Trophoblast cell (in vitro differentiated cells and primary cell): Measurements from ENCODE around the gene TLCD1.

Source experiments
- DNase-seq, 2 donors: peaks; one replicate each; pipeline ENCODE4 v3.0.0-alpha.2; 2016
- H2AFZ ChIP-seq: 2 replicates; pipeline ENCODE4 v1.6.1; 2013; ENCODE audit warnings: low read length, moderate library complexity, mild to moderate bottlenecking; ENCODE audit not compliant: insufficient read depth, poor library complexity
- H2AK5ac ChIP-seq: 2 replicates; pipeline ENCODE4 v1.6.1; 2013; ENCODE audit warnings: mild to moderate bottlenecking, low read length
- H2BK120ac ChIP-seq: 2 replicates; pipeline ENCODE4 v1.6.1; 2013; ENCODE audit warnings: low read length, mild to moderate bottlenecking, moderate library complexity; ENCODE audit not compliant: insufficient read depth, poor library complexity
- H2BK12ac ChIP-seq: 2 replicates; pipeline ENCODE4 v1.6.1; 2013; ENCODE audit warnings: mild to moderate bottlenecking, low read length, moderate library complexity
- H2BK5ac ChIP-seq: 2 replicates; pipeline ENCODE4 v1.6.1; 2013; ENCODE audit warnings: low read length, low read depth, moderate library complexity, mild to moderate bottlenecking; ENCODE audit not compliant: poor library complexity
- H3K14ac ChIP-seq: 2 replicates; pipeline ENCODE4 v1.6.1; 2013; ENCODE audit warnings: mild to moderate bottlenecking, low read length
- H3K18ac ChIP-seq: 2 replicates; pipeline ENCODE4 v1.6.1; 2013; ENCODE audit warnings: mild to moderate bottlenecking, low read length
- H3K23ac ChIP-seq: 2 replicates; pipeline ENCODE4 v1.6.1; 2013; ENCODE audit warnings: low read length
- H3K27ac ChIP-seq: 2 replicates; pipeline ENCODE4 v1.5.1; 2013; ENCODE audit warnings: low read depth, mild to moderate bottlenecking, inconsistent platforms, low read length, moderate library complexity
- H3K27me3 ChIP-seq: 2 replicates; pipeline ENCODE4 v1.6.1; 2013; ENCODE audit warnings: inconsistent platforms, mild to moderate bottlenecking, low read length, moderate library complexity; ENCODE audit not compliant: insufficient read depth
- H3K36me3 ChIP-seq, 2 experiments: 1 replicate in 1 of 2; 2 replicates in 1 of 2; pipeline ENCODE4 v1.6.1; 2013; ENCODE audit warnings: low read length in 2 of 2, mild to moderate bottlenecking in 2 of 2, moderate library complexity in 1 of 2; ENCODE audit not compliant: insufficient read depth in 2 of 2, control insufficient read depth in 1 of 2
- H3K4ac ChIP-seq: 2 replicates; pipeline ENCODE4 v1.6.1; 2013; ENCODE audit warnings: low read depth, mild to moderate bottlenecking, low read length, moderate library complexity
- H3K4me1 ChIP-seq, 2 experiments: 1 replicate in 1 of 2; 2 replicates in 1 of 2; pipeline ENCODE4 v1.6.1; 2013; ENCODE audit warnings: low read length in 2 of 2, mild to moderate bottlenecking in 2 of 2, moderate library complexity in 1 of 2; ENCODE audit not compliant: insufficient read depth in 2 of 2, control insufficient read depth in 1 of 2
- H3K4me2 ChIP-seq: 2 replicates; pipeline ENCODE4 v1.6.1; 2013; ENCODE audit warnings: inconsistent platforms, mild to moderate bottlenecking, low read length, moderate library complexity
- H3K4me3 ChIP-seq: 2 replicates; pipeline ENCODE4 v1.5.1; 2013; ENCODE audit warnings: mild to moderate bottlenecking, low read depth, low read length, inconsistent platforms
- H3K79me1 ChIP-seq: one replicate; pipeline ENCODE4 v1.6.1; 2013; ENCODE audit warnings: low read length
- H3K79me2 ChIP-seq: 2 replicates; pipeline ENCODE4 v1.6.1; 2013; ENCODE audit warnings: low read length, mild to moderate bottlenecking; ENCODE audit not compliant: control insufficient read depth, insufficient read depth, poor library complexity
- H3K9ac ChIP-seq: 2 replicates; pipeline ENCODE4 v1.6.1; 2013; ENCODE audit warnings: mild to moderate bottlenecking, low read length
- H3K9me3 ChIP-seq: 2 replicates; pipeline ENCODE4 v1.6.1; 2013; ENCODE audit warnings: low read depth, mild to moderate bottlenecking, control low read depth, inconsistent platforms, low read length; ENCODE audit not compliant: insufficient read depth
- H4K12ac ChIP-seq: 2 replicates; pipeline ENCODE4 v1.6.1; 2013; ENCODE audit warnings: low read depth, mild to moderate bottlenecking, low read length, moderate library complexity
- H4K8ac ChIP-seq: 2 replicates; pipeline ENCODE4 v1.6.1; 2013; ENCODE audit warnings: low read depth, mild to moderate bottlenecking, low read length, moderate library complexity
- H4K91ac ChIP-seq: one replicate; pipeline ENCODE4 v1.6.1; 2013; ENCODE audit warnings: low read depth, mild to moderate bottlenecking, low read length, moderate library complexity
- WGBS: extraction: QIAGEN DNeasy Blood & Tissue Kit; methylation state at CpG from one replicate; pipeline ENCODE4 v1.1.7; 2013; ENCODE audit warnings: missing lambda C conversion rate; ENCODE audit not compliant: insufficient read length, insufficient coverage; ENCODE audit errors: extremely low coverage; 5-methylcytosine and 5-hydroxymethylcytosine counted together

Gene TLCD1

GRCh38 chr17:28734712-28735241 lies 8.7 kb upstream of the TLCD1 start:
- H2AFZ ChIP-seq = no peak overlapping the region
- no peak overlapping the region for H4K12ac ChIP-seq
- H2AK5ac ChIP-seq = no peak overlapping the region
- no peak overlapping the region for H3K23ac ChIP-seq
- no peak overlapping the region for H2BK120ac ChIP-seq
- H3K9ac ChIP-seq = no peak overlapping the region
- peaks cover 2 to 3% of the 10 kb centered on the region in 2 experiments for H3K36me3 ChIP-seq
- no CpG with 5 or more reads among the region's 10 CpGs for WGBS
- H3K4me3 ChIP-seq = no peak overlapping the region
- no peak overlapping the region for H3K4ac ChIP-seq
- no peak for DNase-seq
- H3K4me1 ChIP-seq = peaks cover 13 to 18% of the 10 kb centered on the region in 2 experiments
- H4K8ac ChIP-seq = no peak overlapping the region
- H3K9me3 ChIP-seq = peaks cover 6% of the 10 kb centered on the region
- no peak overlapping the region for H4K91ac ChIP-seq
- H3K27me3 ChIP-seq = no peaks in the 10 kb centered on the region
- no peak overlapping the region for H2BK12ac ChIP-seq
- H3K4me2 ChIP-seq = no peak overlapping the region
- no peak overlapping the region for H2BK5ac ChIP-seq
- H3K27ac ChIP-seq = no peak overlapping the region
- H3K18ac ChIP-seq = no peak overlapping the region
- H3K14ac ChIP-seq = no peak overlapping the region
- no peaks in the 10 kb centered on the region for H3K79me2 ChIP-seq
- H3K79me1 ChIP-seq = peaks cover 3% of the 10 kb centered on the region

GRCh38 chr17:28733346-28733745 lies 7.3 kb upstream of the TLCD1 start:
- Histone ChIP-seq H4K91ac (no peak overlapping the region), H3K4me2 (no peak overlapping the region), H3K4ac (no peak overlapping the region), H3K9me3 (peaks cover 6% of the 10 kb centered on the region), H2BK12ac (no peak overlapping the region), H3K36me3 (peaks cover 2 to 3% of the 10 kb centered on the region in 2 experiments), H3K9ac (no peak overlapping the region), H3K23ac (no peak overlapping the region), H3K14ac (no peak overlapping the region), H2BK120ac (no peak overlapping the region), H3K4me3 (no peak overlapping the region), H3K79me1 (peaks cover 4% of the 10 kb centered on the region), H3K4me1 (peaks cover 5 to 13% of the 10 kb centered on the region in 2 experiments), H2AK5ac (no peak overlapping the region), H2BK5ac (no peak overlapping the region), H4K12ac (no peak overlapping the region), H3K27ac (no peak overlapping the region), H3K79me2 (peaks cover 2% of the 10 kb centered on the region), H3K27me3 (no peaks in the 10 kb centered on the region), H3K18ac (no peak overlapping the region), H4K8ac (no peak overlapping the region), H2AFZ (no peak overlapping the region)
- no CpG with 5 or more reads among the region's 1 CpG for WGBS
- DNase-seq = no peak

- Histone ChIP-seq H4K12ac (no peak overlapping the region), H3K9me3 (no peaks in the 10 kb centered on the region), H2BK120ac (no peak overlapping the region), H3K9ac (no peak overlapping the region), H3K79me1 (peaks cover 28% of the 10 kb centered on the region), H3K4me3 (no peak overlapping the region), H3K79me2 (peaks cover 10% of the 10 kb centered on the region), H3K18ac (no peak overlapping the region), H2BK5ac (no peak overlapping the region), H3K14ac (no peak overlapping the region), H3K4me1 (peaks cover 7 to 8% of the 10 kb centered on the region in 2 experiments), H3K4ac (no peak overlapping the region), H3K23ac (no peak overlapping the region), H4K91ac (no peak overlapping the region), H2BK12ac (no peak overlapping the region), H4K8ac (no peak overlapping the region), H2AFZ (no peak overlapping the region), H3K36me3 (peaks cover 3% of the 10 kb centered on the region in 2 experiments), H2AK5ac (no peak overlapping the region), H3K27ac (no peak overlapping the region), H3K27me3 (no peaks in the 10 kb centered on the region), H3K4me2 (no peak overlapping the region)
- DNase-seq = no peak
- WGBS = 100% methylated on average over 2 of the region's 11 CpGs
These were observed 3.9 kb upstream of the TLCD1 start for GRCh38 chr17:28729950-28730330.

- Histone ChIP-seq H3K79me1 (peaks cover 28% of the 10 kb centered on the region), H3K27ac (peak within 1 kb of the TSS; percentile 86), H4K91ac (peak within 1 kb of the TSS; percentile 78), H3K18ac (peak within 1 kb of the TSS; percentile 88), H2AFZ (peak within 1 kb of the TSS; percentile 68), H3K14ac (peak within 1 kb of the TSS; percentile 79), H3K9ac (peak within 1 kb of the TSS; percentile 88), H2BK5ac (peak within 1 kb of the TSS; percentile 90), H3K4me3 (peak within 1 kb of the TSS; percentile 77), H3K9me3 (no peaks in the 10 kb centered on the region), H2BK120ac (peak within 1 kb of the TSS; percentile 92), H4K12ac (peak within 1 kb of the TSS; percentile 93), H3K36me3 (peaks cover 8 to 12% of the 10 kb centered on the region in 2 experiments), H2AK5ac (peak within 1 kb of the TSS; percentile 25), H3K4ac (peak within 1 kb of the TSS; percentile 71), H3K27me3 (no peaks in the 10 kb centered on the region), H3K23ac (no peak within 1 kb of the TSS), H3K79me2 (peaks cover 10% of the 10 kb centered on the region), H3K4me1 (peaks cover 11% of the 10 kb centered on the region in 2 experiments), H4K8ac (peak within 1 kb of the TSS; percentile 92), H3K4me2 (peak within 1 kb of the TSS; percentile 94), H2BK12ac (peak within 1 kb of the TSS; percentile 25)
- peak; percentile 97 to 99 for DNase-seq
- no CpG with 5 or more reads among the region's 64 CpGs for whole genome bisulfite sequencing
These were observed 2.5 kb upstream of the TLCD1 start, which contains the start of gene NEK8 for GRCh38 chr17:28728364-28729200. Gene NEK8, plus strand, starts transcription at chr17:28728788. Its CDS starts 26 bp downstream, at chr17:28728814.
